Brain microvascular endothelial cell (primary cell): ENCODE data around the gene SH3PXD2B.

Experiments used
- DNase-seq: peaks from one replicate; pipeline ENCODE4 v3.0.0-alpha.2; 2020
- H3K27ac ChIP-seq: fragments of 250-450 bp; sonication (Bioruptor Pico); 2 replicates; pipeline ENCODE4 v1.5.1; 2020; ENCODE audit warnings: mild to moderate bottlenecking, moderate library complexity
- H3K27me3 ChIP-seq: fragments of 250-450 bp; sonication (Bioruptor Pico); replicated peaks from 2 replicates; pipeline ENCODE4 v1.5.1; 2020; ENCODE audit warnings: mild to moderate bottlenecking
- H3K36me3 ChIP-seq: fragments of 250-450 bp; sonication (Bioruptor Pico); replicated peaks from 2 replicates; pipeline ENCODE4 v1.5.1; 2020; ENCODE audit warnings: mild to moderate bottlenecking
- H3K4me3 ChIP-seq: 2 replicates; pipeline ENCODE4 v1.5.1; 2011; ENCODE audit warnings: low read depth, mild to moderate bottlenecking, control low read depth, low read length, moderate library complexity
- CTCF ChIP-seq: IDR thresholded peaks from 2 replicates; pipeline ENCODE4 v1.5.1; 2011; ENCODE audit warnings: low read depth, mild to moderate bottlenecking, moderate library complexity, low read length, control low read depth, inconsistent platforms; ENCODE audit errors: missing control alignments
- in situ Hi-C: cut with HindIII; loops from 2 replicates; pipeline ENCODE4 v1.10.0; 2017; ENCODE audit warnings: low sequenced_read_pairs, low pct_ligation_motif_present

The SH3PXD2B gene

GRCh38 chr5:172488221-172488620 lies 33.9 kb upstream of the SH3PXD2B start:
- in situ Hi-C loops, result no loop called here
- Histone ChIP-seq H3K27ac (no peak overlapping the region), H3K27me3 (no peaks in the 10 kb centered on the region), H3K36me3 (no peaks in the 10 kb centered on the region), H3K4me3 (no peak overlapping the region)
- no peak for TF ChIP-seq CTCF
- DNase-seq, result no peak

DNA sequence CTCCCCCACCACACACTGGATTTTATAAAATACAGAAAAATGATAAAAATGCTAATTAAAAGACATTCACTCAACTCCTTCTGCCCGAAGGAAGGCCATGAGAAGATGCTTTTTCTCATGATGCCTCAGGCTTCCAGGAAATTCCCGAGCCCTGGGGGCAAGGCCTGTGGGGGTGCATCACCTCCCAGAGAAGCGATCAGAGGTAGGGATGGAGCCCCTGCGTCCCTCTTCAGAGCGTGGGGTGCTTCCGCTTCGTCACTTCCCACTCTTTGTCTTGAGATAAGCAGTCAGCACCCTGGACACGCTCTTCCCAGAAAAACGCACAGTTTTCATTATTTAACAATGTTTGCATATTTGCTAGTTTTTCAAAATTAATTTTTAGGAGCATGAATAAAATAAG lies 33.3 kb upstream of the SH3PXD2B start:
- DNase-seq, result no peak
- no peaks in the 10 kb centered on the region for H3K36me3 ChIP-seq
- no peaks in the 10 kb centered on the region for H3K27me3 ChIP-seq
- in situ Hi-C loops, result no loop called here
- TF ChIP-seq CTCF, result no peak
- no peak overlapping the region for H3K27ac ChIP-seq
- H3K4me3 ChIP-seq, result no peak overlapping the region

GRCh38 chr5:172486912-172487311 lies 32.6 kb upstream of the SH3PXD2B start:
- DNase-seq, result no peak
- no peak for TF ChIP-seq CTCF
- Histone ChIP-seq H3K4me3 (no peak overlapping the region), H3K36me3 (no peaks in the 10 kb centered on the region), H3K27me3 (no peaks in the 10 kb centered on the region), H3K27ac (no peak overlapping the region)
- in situ Hi-C loops, result no loop called here

- Histone ChIP-seq H3K4me3 (no peak overlapping the region), H3K27ac (no peak overlapping the region), H3K27me3 (no peaks in the 10 kb centered on the region), H3K36me3 (no peaks in the 10 kb centered on the region)
- in situ Hi-C loops, result no loop called here
- DNase-seq, result no peak
- no peak for TF ChIP-seq CTCF
Observed at GRCh38 chr5:172486451-172486850, 32.1 kb upstream of the SH3PXD2B start.

- DNase-seq, result no peak
- no peak overlapping the region for H3K27ac ChIP-seq
- no peak for TF ChIP-seq CTCF
- H3K36me3 ChIP-seq, result no peaks in the 10 kb centered on the region
- in situ Hi-C loops, result no loop called here
- H3K27me3 ChIP-seq, result no peaks in the 10 kb centered on the region
- H3K4me3 ChIP-seq, result no peak overlapping the region
Observed at GRCh38 chr5:172485511-172486202, 31.3 kb upstream of the SH3PXD2B start.

- Histone ChIP-seq H3K4me3 (no peak overlapping the region), H3K27ac (no peak overlapping the region), H3K36me3 (no peaks in the 10 kb centered on the region), H3K27me3 (no peaks in the 10 kb centered on the region)
- DNase-seq, result no peak
- in situ Hi-C loops, result no loop called here
- no peak for TF ChIP-seq CTCF
Observed at GRCh38 chr5:172484664-172485063, 30.3 kb upstream of the SH3PXD2B start.
